Karpas-422 (cell line): ENCODE measurements around the gene ZNF827. TPM values are rescaled to one million over a fixed set of nuclear protein-coding genes. Genes with fewer than 3 reads are reported as not detected.

Experiments used
- DNase-seq: peaks from one replicate; pipeline ENCODE4 v3.0.0-alpha.2; 2015
- H2AFZ ChIP-seq: fragments of 200-600 bp; sonication (generic); 2 replicates; pipeline ENCODE4 v1.6.1; 2014; ENCODE audit warnings: antibody characterized with exemption, low read length, mixed read lengths
- H3K27ac ChIP-seq: fragments of 200-600 bp; sonication (generic); 2 replicates; pipeline ENCODE4 v1.5.1; 2014; ENCODE audit warnings: mild to moderate bottlenecking, low read length, moderate library complexity
- H3K27me3 ChIP-seq: fragments of 200-600 bp; sonication (generic); 2 replicates; pipeline ENCODE4 v1.6.1; 2014; ENCODE audit warnings: low read length, mixed read lengths
- H3K36me3 ChIP-seq: fragments of 200-600 bp; sonication (generic); 2 replicates; pipeline ENCODE4 v1.6.1; 2014; ENCODE audit warnings: low read length, mixed read lengths; ENCODE audit not compliant: insufficient read depth
- H3K4me1 ChIP-seq: fragments of 200-600 bp; sonication (generic); 2 replicates; pipeline ENCODE4 v1.6.1; 2014; ENCODE audit warnings: mild to moderate bottlenecking, low read length, mixed read lengths
- H3K4me2 ChIP-seq: fragments of 200-600 bp; sonication (generic); 2 replicates; pipeline ENCODE4 v1.6.1; 2014; ENCODE audit warnings: low read length, low read depth, mild to moderate bottlenecking; ENCODE audit not compliant: poor library complexity, severe bottlenecking
- H3K4me3 ChIP-seq: fragments of 200-600 bp; sonication (generic); 2 replicates; pipeline ENCODE4 v1.5.1; 2014; ENCODE audit warnings: mild to moderate bottlenecking, antibody characterized with exemption, low read length, mixed read lengths
- H3K79me2 ChIP-seq: fragments of 200-600 bp; sonication (generic); 2 replicates; pipeline ENCODE4 v1.6.1; 2014; ENCODE audit warnings: mild to moderate bottlenecking, low read length, mixed read lengths
- H3K9ac ChIP-seq: fragments of 200-600 bp; sonication (generic); 2 replicates; pipeline ENCODE4 v1.6.0; 2014; ENCODE audit warnings: low read length
- H3K9me2 ChIP-seq: fragments of 200-600 bp; sonication (generic), shearing (Covaris generic); replicated peaks from 2 replicates; pipeline ENCODE4 v1.6.0; 2014; ENCODE audit warnings: mild to moderate bottlenecking, low read length, moderate library complexity; ENCODE audit not compliant: insufficient read depth
- H3K9me3 ChIP-seq: fragments of 300-700, 200-600 bp; sonication (generic); 2 replicates; pipeline ENCODE4 v1.6.1; 2014; ENCODE audit warnings: low read length, mixed read lengths
- H4K20me1 ChIP-seq: fragments of 200-600 bp; sonication (generic); 2 replicates; pipeline ENCODE4 v1.6.1; 2014; ENCODE audit warnings: mild to moderate bottlenecking, antibody characterized with exemption, low read length, low read depth; ENCODE audit not compliant: insufficient read depth
- total RNA-seq: library from RNA; depleted of rRNA; stranded (reverse); fragments of >200 nt; shearing (Covaris generic); gene quantifications from 2 replicates; pipeline ENCODE4 v1.2.3, GENCODE V29; 2014; ENCODE audit warnings: low replicate concordance

ZNF827 gene
- total RNA-seq, 1 experiment from 2014 or later: 70.4 TPM

DNA sequence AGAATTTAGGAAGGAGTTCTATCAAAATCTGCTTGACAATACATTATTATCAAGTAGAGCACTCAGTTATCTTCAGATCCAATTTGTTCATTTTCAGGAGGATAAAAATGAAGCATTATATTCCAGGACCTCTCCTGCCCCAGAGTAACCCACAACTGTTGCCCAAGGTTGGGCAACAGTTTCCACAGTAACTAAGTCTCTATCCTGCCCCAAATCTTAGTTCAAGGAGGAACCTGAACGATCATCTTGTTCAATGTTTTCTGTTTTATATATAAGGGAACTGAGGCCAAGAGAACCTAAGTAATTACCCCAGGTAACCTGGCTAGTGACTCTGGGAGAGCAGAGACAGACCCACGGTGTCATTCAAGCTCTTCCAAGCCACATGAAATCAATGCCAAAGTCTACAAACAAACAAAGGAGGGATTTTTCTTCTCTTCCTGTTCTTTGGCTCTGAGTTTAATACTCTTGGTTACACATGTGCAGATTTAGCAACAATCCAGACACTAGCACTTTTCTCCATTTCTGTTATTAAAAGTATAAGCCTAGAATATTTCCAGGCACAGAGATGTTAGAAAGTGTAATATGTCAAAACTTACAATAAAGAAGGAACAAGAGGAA, 153.1 kb downstream of the ZNF827 start:
- Histone ChIP-seq H3K27ac (no peak overlapping the region), H3K9me2 (no peaks in the 10 kb centered on the region), H3K36me3 (peaks cover 6% of the 10 kb centered on the region; the same call in 1 of the 2 replicates), H3K9me3 (no peaks in the 10 kb centered on the region), H3K4me2 (no peak overlapping the region), H2AFZ (no peak overlapping the region), H3K9ac (no peak overlapping the region), H3K4me1 (peaks cover 9% of the 10 kb centered on the region), H3K79me2 (no peaks in the 10 kb centered on the region), H3K27me3 (no peaks in the 10 kb centered on the region), H4K20me1 (no peaks in the 10 kb centered on the region), H3K4me3 (no peak overlapping the region)
- no peak for DNase-seq

DNA sequence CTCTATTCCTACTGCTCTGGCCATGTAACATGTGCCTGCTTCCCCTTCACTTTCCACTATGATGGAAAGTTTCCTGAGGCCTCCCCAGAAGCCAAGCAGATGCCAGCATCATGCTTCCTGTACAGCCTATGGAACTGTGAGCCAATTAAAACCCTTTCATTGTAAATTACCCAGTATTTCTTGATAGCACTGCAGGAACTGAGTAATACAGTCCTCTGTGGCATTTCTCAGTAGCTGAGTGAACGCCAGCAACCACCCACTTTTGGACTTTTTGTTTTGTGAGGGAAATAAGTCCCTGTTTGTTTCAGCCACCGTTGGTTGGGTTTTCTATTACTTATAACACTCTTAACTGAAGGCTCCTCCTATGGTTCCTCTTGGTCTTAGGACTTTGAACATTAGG, 154.6 kb downstream of the ZNF827 start:
- no peak overlapping the region for H3K9ac ChIP-seq
- H3K9me2 ChIP-seq: no peaks in the 10 kb centered on the region
- H3K4me3 ChIP-seq: no peak overlapping the region
- peaks cover 6% of the 10 kb centered on the region; the same call in 1 of the 2 replicates for H3K36me3 ChIP-seq
- no peak overlapping the region for H3K4me2 ChIP-seq
- no peaks in the 10 kb centered on the region for H4K20me1 ChIP-seq
- H2AFZ ChIP-seq: no peak overlapping the region
- no peaks in the 10 kb centered on the region for H3K27me3 ChIP-seq
- no peaks in the 10 kb centered on the region for H3K9me3 ChIP-seq
- no peak for DNase-seq
- H3K27ac ChIP-seq: no peak overlapping the region
- H3K79me2 ChIP-seq: no peaks in the 10 kb centered on the region
- H3K4me1 ChIP-seq: no peaks in the 10 kb centered on the region

DNA sequence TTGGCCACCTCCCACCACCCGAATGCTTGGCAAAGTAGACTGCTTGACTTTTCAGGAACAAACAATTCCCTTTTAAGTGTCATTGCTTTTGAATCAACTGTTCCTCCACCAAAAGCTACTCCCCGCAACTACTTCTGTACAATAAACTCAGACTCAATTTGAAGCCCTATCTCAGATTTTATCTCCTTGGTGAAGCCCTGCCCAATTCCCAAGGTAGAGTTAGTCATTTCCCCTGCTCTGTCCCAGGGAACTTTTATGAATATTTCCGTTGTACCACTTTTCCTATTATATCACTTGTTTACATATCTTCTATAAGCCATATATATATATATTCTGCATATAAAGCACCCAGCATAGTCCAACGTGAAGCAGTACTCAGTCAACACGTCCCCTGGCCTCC, 155.9 kb downstream of the ZNF827 start:
- Histone ChIP-seq H2AFZ (no peak overlapping the region), H3K4me1 (no peaks in the 10 kb centered on the region)
- DNase-seq: no peak

DNA sequence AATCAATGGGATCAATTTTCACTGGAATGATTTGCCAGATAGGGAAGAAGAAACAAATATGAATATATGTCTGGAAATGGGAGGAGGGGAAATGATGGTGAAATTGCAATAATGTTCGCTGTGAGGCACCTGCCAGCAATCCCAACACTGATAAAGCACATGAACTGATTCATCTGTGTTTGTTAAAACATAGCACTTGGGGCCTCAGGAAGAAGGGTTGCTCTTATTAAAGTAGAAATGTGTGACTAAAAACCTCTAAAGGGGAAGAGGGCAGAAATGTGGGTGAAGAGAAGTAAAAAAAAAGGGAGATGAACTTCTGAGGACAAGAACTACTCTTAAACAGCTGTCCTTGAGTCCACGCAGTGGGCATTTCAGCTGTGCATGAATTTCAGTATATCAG, 157.3 kb downstream of the ZNF827 start:
- no peak for DNase-seq
- Histone ChIP-seq H2AFZ (no peak overlapping the region), H3K79me2 (no peaks in the 10 kb centered on the region), H3K27me3 (no peaks in the 10 kb centered on the region), H4K20me1 (no peaks in the 10 kb centered on the region), H3K27ac (no peak overlapping the region), H3K4me2 (no peak overlapping the region), H3K4me3 (no peak overlapping the region), H3K4me1 (no peaks in the 10 kb centered on the region), H3K9ac (no peak overlapping the region), H3K9me3 (no peaks in the 10 kb centered on the region), H3K36me3 (peaks cover 6% of the 10 kb centered on the region; the same call in 1 of the 2 replicates), H3K9me2 (no peaks in the 10 kb centered on the region)

More for the DNA sequence above, 155.9 kb downstream of the ZNF827 start:
- H3K9ac ChIP-seq: no peak overlapping the region
- H3K4me3 ChIP-seq: no peak overlapping the region
- H3K27ac ChIP-seq: no peak overlapping the region
- no peak overlapping the region for H3K4me2 ChIP-seq
- H3K79me2 ChIP-seq: no peaks in the 10 kb centered on the region
- H3K9me3 ChIP-seq: no peaks in the 10 kb centered on the region
- H3K9me2 ChIP-seq: no peaks in the 10 kb centered on the region
- no peaks in the 10 kb centered on the region for H3K27me3 ChIP-seq
- H3K36me3 ChIP-seq: peaks cover 6% of the 10 kb centered on the region; the same call in 1 of the 2 replicates
- no peaks in the 10 kb centered on the region for H4K20me1 ChIP-seq

DNA sequence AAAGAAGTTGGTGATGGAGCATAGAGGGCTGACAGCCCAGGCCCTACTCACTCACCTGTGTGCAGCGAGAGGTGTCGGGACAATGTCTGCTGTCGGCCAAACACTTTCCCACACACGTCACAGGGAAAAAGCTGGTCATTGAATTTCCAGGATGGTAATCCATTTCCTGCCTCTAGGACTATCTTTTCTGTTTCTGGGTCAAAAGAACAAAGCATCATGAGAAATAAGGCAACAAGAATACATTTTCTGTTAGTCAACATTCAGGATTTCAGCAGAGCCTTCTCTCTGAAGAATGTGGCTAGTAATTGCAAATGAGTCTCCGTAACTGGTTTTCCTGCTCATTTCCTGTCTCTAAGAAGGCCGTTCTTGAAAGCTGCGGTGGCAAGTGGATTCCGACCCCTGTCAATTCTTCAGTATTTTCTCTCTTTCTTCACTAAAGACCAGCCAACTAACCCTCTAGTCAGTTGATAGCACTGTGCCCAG, 159.3 kb downstream of the ZNF827 start:
- peaks cover under 1% of the 10 kb centered on the region; the same call in 1 of the 2 replicates for H3K36me3 ChIP-seq
- no peaks in the 10 kb centered on the region for H3K27me3 ChIP-seq
- H3K79me2 ChIP-seq: no peaks in the 10 kb centered on the region
- DNase-seq: no peak
- H3K9ac ChIP-seq: no peak overlapping the region
- H3K4me1 ChIP-seq: no peaks in the 10 kb centered on the region
- no peaks in the 10 kb centered on the region for H3K9me3 ChIP-seq
- no peak overlapping the region for H3K27ac ChIP-seq
- no peaks in the 10 kb centered on the region for H4K20me1 ChIP-seq
- no peak overlapping the region for H3K4me3 ChIP-seq
- H3K4me2 ChIP-seq: no peak overlapping the region
- no peaks in the 10 kb centered on the region for H3K9me2 ChIP-seq
- no peak overlapping the region for H2AFZ ChIP-seq

DNA sequence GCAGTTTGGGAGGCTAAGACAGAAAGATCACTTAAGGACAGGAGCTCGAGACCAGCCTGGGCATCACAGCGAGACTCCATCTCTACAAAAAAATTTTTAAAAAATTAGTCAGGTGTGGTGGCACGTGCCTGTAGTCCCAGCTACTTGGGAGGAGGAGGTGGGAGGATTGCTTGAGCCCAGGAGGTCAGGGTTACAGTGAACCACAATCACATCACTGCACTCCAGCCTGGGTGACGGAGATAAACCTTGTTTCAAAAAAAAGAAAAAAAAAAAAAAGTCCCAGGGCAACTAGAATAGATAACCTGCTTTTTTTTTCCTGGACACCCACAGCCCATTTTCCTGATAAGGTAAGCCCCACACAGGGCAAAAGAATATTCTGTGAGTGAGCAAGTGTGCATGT, 162.4 kb downstream of the ZNF827 start:
- H3K4me2 ChIP-seq: no peak overlapping the region
- no peak overlapping the region for H3K4me3 ChIP-seq
- H3K4me1 ChIP-seq: no peaks in the 10 kb centered on the region
- no peaks in the 10 kb centered on the region for H3K9me2 ChIP-seq
- peaks cover 8% of the 10 kb centered on the region; the same call in 1 of the 2 replicates for H3K36me3 ChIP-seq
- no peak for DNase-seq
- no peaks in the 10 kb centered on the region for H3K79me2 ChIP-seq
- no peaks in the 10 kb centered on the region for H4K20me1 ChIP-seq
- H3K27me3 ChIP-seq: no peaks in the 10 kb centered on the region
- no peak overlapping the region for H3K9ac ChIP-seq
- H3K27ac ChIP-seq: no peak overlapping the region
- no peak overlapping the region for H2AFZ ChIP-seq
- H3K9me3 ChIP-seq: no peaks in the 10 kb centered on the region

DNA sequence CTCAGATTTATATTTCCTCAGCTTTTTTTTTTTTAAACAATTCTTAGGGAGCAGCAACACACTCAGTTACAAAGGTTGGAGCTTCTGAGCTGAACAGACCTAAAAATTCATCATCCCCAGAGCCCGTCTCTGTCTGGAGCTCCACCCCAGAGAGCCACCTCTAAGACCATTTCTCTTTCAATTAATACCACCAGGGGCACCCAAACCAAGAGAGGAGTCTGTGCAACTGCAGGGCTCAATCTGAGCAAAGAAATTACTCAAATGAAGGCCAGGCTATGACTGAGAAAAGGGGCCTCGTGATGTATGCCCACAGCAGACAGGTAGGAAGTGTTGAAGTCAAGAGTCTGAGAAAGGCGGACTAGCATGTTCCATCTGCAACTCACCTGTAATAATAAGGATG, 163.2 kb downstream of the ZNF827 start:
- no peak for DNase-seq
- no peak overlapping the region for H3K9ac ChIP-seq
- H3K27me3 ChIP-seq: no peaks in the 10 kb centered on the region
- H2AFZ ChIP-seq: no peak overlapping the region
- no peak overlapping the region for H3K4me2 ChIP-seq
- H3K4me1 ChIP-seq: no peaks in the 10 kb centered on the region
- peaks cover 8% of the 10 kb centered on the region; the same call in 1 of the 2 replicates for H3K36me3 ChIP-seq
- no peaks in the 10 kb centered on the region for H3K9me2 ChIP-seq
- H4K20me1 ChIP-seq: no peaks in the 10 kb centered on the region
- H3K27ac ChIP-seq: no peak overlapping the region
- no peak overlapping the region for H3K4me3 ChIP-seq
- H3K9me3 ChIP-seq: no peaks in the 10 kb centered on the region
- H3K79me2 ChIP-seq: no peaks in the 10 kb centered on the region

DNA sequence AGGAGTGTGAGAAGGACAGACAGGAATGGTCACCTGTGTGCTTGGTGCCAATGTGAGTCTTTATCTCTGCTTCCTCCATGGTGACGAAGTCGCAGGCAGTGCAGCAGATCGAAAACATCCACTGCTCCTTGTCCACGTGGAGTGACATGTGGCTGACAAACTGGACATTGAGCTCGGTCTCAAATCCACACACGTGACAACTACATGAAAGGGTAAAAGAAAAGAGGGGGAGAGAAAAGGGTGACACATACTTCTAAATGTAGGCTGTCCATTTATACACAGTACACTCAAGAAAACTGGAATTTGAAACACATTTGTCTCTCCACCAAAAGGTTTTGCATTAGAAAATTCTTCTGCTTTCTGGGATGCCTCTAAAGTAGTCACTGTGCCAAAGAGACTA, 164.2 kb downstream of the ZNF827 start:
- Histone ChIP-seq H3K4me3 (no peak overlapping the region), H3K79me2 (no peaks in the 10 kb centered on the region), H3K9me3 (no peaks in the 10 kb centered on the region), H3K9ac (no peak overlapping the region), H3K27me3 (no peaks in the 10 kb centered on the region), H3K27ac (no peak overlapping the region), H3K9me2 (no peaks in the 10 kb centered on the region), H2AFZ (no peak overlapping the region), H3K4me1 (no peaks in the 10 kb centered on the region), H4K20me1 (no peaks in the 10 kb centered on the region), H3K36me3 (peaks cover 8% of the 10 kb centered on the region; the same call in 1 of the 2 replicates), H3K4me2 (no peak overlapping the region)
- no peak for DNase-seq
